Renal pelvis (tissue), 4 donors: ENCODE data around the gene PAMR1. TPM values are rescaled to one million over a fixed set of nuclear protein-coding genes. Genes with fewer than 3 reads are reported as not detected.
"Not testable (repeated sequence)": the region's sequence is repeated elsewhere in the genome, so short reads cannot be mapped to it uniquely, and the experiment has no call there.

Experiments used
- DNase-seq: peaks from one replicate; pipeline ENCODE4 v3.0.0-alpha.2; 2013
- polyA plus RNA-seq, 3 donors: library from polyadenylated mRNA; unstranded; fragments of 120-200 nt; gene quantifications; one replicate each; pipeline ENCODE4 v1.2.1, GENCODE V29; 2013; ENCODE audit not compliant: insufficient read length in 3 of 3

Gene PAMR1
- polyA plus RNA-seq, 3 donors, result 3.8 to 9.4 (median 5.9) TPM

GRCh38 chr11:35548925-35549561 lies 23.6 kb upstream of the PAMR1 start:
- no peak for DNase-seq

GRCh38 chr11:35547995-35548394 lies 22.6 kb upstream of the PAMR1 start:
- not testable (repeated sequence) for DNase-seq

- DNase-seq, result no peak
Observed at GRCh38 chr11:35546317-35546716, 20.9 kb upstream of the PAMR1 start.

GRCh38 chr11:35545391-35546003 lies 20.1 kb upstream of the PAMR1 start:
- no peak for DNase-seq

GRCh38 chr11:35543481-35543880 lies 18.1 kb upstream of the PAMR1 start:
- DNase-seq, result no peak

- DNase-seq, result no peak
Observed at GRCh38 chr11:35541621-35542375, 16.4 kb upstream of the PAMR1 start.

GRCh38 chr11:35540526-35540925 lies 15.1 kb upstream of the PAMR1 start:
- no peak for DNase-seq

- DNase-seq, result no peak
Observed at GRCh38 chr11:35539781-35540281, 14.4 kb upstream of the PAMR1 start.

- no peak for DNase-seq
Observed at GRCh38 chr11:35539256-35539655, 13.8 kb upstream of the PAMR1 start.

GRCh38 chr11:35536470-35536869 lies 11.1 kb upstream of the PAMR1 start:
- no peak for DNase-seq

GRCh38 chr11:35531246-35531645 lies 5.8 kb upstream of the PAMR1 start:
- no peak for DNase-seq

GRCh38 chr11:35529971-35530495 lies 4.6 kb upstream of the PAMR1 start:
- DNase-seq, result no peak

GRCh38 chr11:35526370-35526792 lies 965 bp upstream of the PAMR1 start:
- DNase-seq, result no peak

GRCh38 chr11:35524780-35525179 lies 636 bp downstream of the PAMR1 start:
- no peak for DNase-seq

- no peak for DNase-seq
Observed at GRCh38 chr11:35523861-35524260, 1.6 kb downstream of the PAMR1 start.

- no peak for DNase-seq
Observed at GRCh38 chr11:35523331-35523768, 2.1 kb downstream of the PAMR1 start.

- DNase-seq, result not testable (repeated sequence)
Observed at GRCh38 chr11:35522091-35522490, 3.3 kb downstream of the PAMR1 start.

- DNase-seq, result no peak
Observed at GRCh38 chr11:35520376-35520775, 5.0 kb downstream of the PAMR1 start.

GRCh38 chr11:35518766-35519165 lies 6.7 kb downstream of the PAMR1 start:
- no peak for DNase-seq

GRCh38 chr11:35517481-35517880 lies 7.9 kb downstream of the PAMR1 start:
- no peak for DNase-seq

- DNase-seq, result no peak
Observed at GRCh38 chr11:35516403-35516802, 9.0 kb downstream of the PAMR1 start.

GRCh38 chr11:35515224-35515623 lies 10.2 kb downstream of the PAMR1 start:
- no peak for DNase-seq

GRCh38 chr11:35514481-35514880 lies 10.9 kb downstream of the PAMR1 start:
- DNase-seq, result no peak
